AML-193 (cell line): ENCODE data around the gene RASA1.
"Not testable (repeated sequence)": the region's sequence is repeated elsewhere in the genome, so short reads cannot be mapped to it uniquely, and the experiment has no call there.

Source experiments
- DNase-seq, 2 experiments: peaks; one replicate each; lab custom pipeline; 2025; lab: John Stamatoyannopoulos, UW

The RASA1 gene

GRCh38 chr5:87267574-87268125 lies at the start of gene RASA1:
TSS of gene RASA1 (plus strand) at chr5:87267883. CDS start at chr5:87268452, 569 bp downstream.
- peak; percentile 83 to 91 for DNase-seq

- DNase-seq = no peak
These were observed 37.9 kb upstream of the RASA1 start for GRCh38 chr5:87229780-87230179.

GRCh38 chr5:87231037-87231808 lies 36.5 kb upstream of the RASA1 start:
- no peak for DNase-seq

GRCh38 chr5:87233143-87233542 lies 34.5 kb upstream of the RASA1 start:
- no peak for DNase-seq

GRCh38 chr5:87241555-87241954 lies 26.1 kb upstream of the RASA1 start:
- DNase-seq = no peak

GRCh38 chr5:87242242-87242641 lies 25.4 kb upstream of the RASA1 start:
- DNase-seq = no peak

GRCh38 chr5:87243161-87243844 lies 24.4 kb upstream of the RASA1 start:
- peak; percentile 91 to 93 for DNase-seq

GRCh38 chr5:87245451-87245850 lies 22.2 kb upstream of the RASA1 start:
- DNase-seq = no peak

GRCh38 chr5:87246061-87246460 lies 21.6 kb upstream of the RASA1 start:
- DNase-seq = no peak

- DNase-seq = no peak
These were observed 15.4 kb upstream of the RASA1 start for GRCh38 chr5:87252283-87252605.

- DNase-seq = no peak
These were observed 13.6 kb upstream of the RASA1 start for GRCh38 chr5:87254035-87254434.

- DNase-seq = no peak
These were observed 9.2 kb upstream of the RASA1 start for GRCh38 chr5:87258507-87258906.

GRCh38 chr5:87260604-87261192 lies 7.0 kb upstream of the RASA1 start:
- no peak for DNase-seq

- no peak for DNase-seq
These were observed 4.2 kb upstream of the RASA1 start for GRCh38 chr5:87263498-87263897.

GRCh38 chr5:87266914-87267573 lies 639 bp upstream of the RASA1 start:
- DNase-seq = peak in 1 of 2 experiments; percentile 37

GRCh38 chr5:87268126-87268969 lies 665 bp downstream of the RASA1 start:
- peak; percentile 23 to 51 for DNase-seq

GRCh38 chr5:87268970-87269377 lies 1.3 kb downstream of the RASA1 start:
- no peak for DNase-seq

GRCh38 chr5:87270888-87271287 lies 3.2 kb downstream of the RASA1 start:
- not testable (repeated sequence) for DNase-seq

GRCh38 chr5:87276655-87277054 lies 9.0 kb downstream of the RASA1 start:
- peak in 1 of 2 experiments; percentile 9 for DNase-seq

- peak; percentile 35 to 44 for DNase-seq
These were observed 9.7 kb downstream of the RASA1 start for GRCh38 chr5:87277279-87277835.

- DNase-seq = peak; percentile 38 to 44
These were observed 11.0 kb downstream of the RASA1 start for GRCh38 chr5:87278590-87279100.
